ENCODE data around the gene KLHL33.
"Not testable (repeated sequence)": the region's sequence is repeated elsewhere in the genome, so short reads cannot be mapped to it uniquely, and the experiment has no call there.

KLHL33 gene

GRCh38 chr14:20454516-20455354, 18.8 kb upstream of the KLHL33 start, which contains the start of the genes APEX1 and OSGEP:
Gene APEX1 (plus strand): TSS chr14:20455226. CDS start chr14:20455646, 420 bp downstream.
Gene OSGEP (minus strand): TSS chr14:20454812. CDS start chr14:20454683, 129 bp downstream.
- FAIRE-seq, result peak; percentile 99
- peak; percentile 82 for DNase-seq (ENCODE audit: insufficient read length, low spot score)

GRCh38 chr14:20452831-20453230, 16.9 kb upstream of the KLHL33 start:
- not testable (repeated sequence) for FAIRE-seq; DNase-seq (ENCODE audit: insufficient read length, low spot score)

GRCh38 chr14:20446889-20447288, 10.9 kb upstream of the KLHL33 start:
- FAIRE-seq, result no peak

GRCh38 chr14:20443650-20444049, 7.7 kb upstream of the KLHL33 start:
- not testable (repeated sequence) for DNase-seq (ENCODE audit: insufficient read length, low spot score); FAIRE-seq

More at GRCh38 chr14:20446889-20447288, 10.9 kb upstream of the KLHL33 start:
- no peak for DNase-seq (ENCODE audit: insufficient read length, low spot score)

GRCh38 chr14:20441461-20441860, 5.5 kb upstream of the KLHL33 start:
- DNase-seq (ENCODE audit: insufficient read length, low spot score) (no peak), FAIRE-seq (no peak)

GRCh38 chr14:20440882-20441281, 4.9 kb upstream of the KLHL33 start:
- FAIRE-seq (no peak), DNase-seq (ENCODE audit: insufficient read length, low spot score) (no peak)

- no peak for FAIRE-seq
- no peak for DNase-seq (ENCODE audit: insufficient read length, low spot score)
These were observed 4.5 kb upstream of the KLHL33 start for GRCh38 chr14:20440465-20440864.

- DNase-seq (ENCODE audit: insufficient read length, low spot score) (no peak), FAIRE-seq (peak; percentile 14)
These were observed 2.7 kb upstream of the KLHL33 start for GRCh38 chr14:20438664-20439063.

GRCh38 chr14:20436363-20436755, 393 bp upstream of the KLHL33 start:
- FAIRE-seq, result no peak
- no peak for DNase-seq (ENCODE audit: insufficient read length, low spot score)

- DNase-seq (ENCODE audit: insufficient read length, low spot score), result no peak
- FAIRE-seq, result no peak
These were observed 1.0 kb downstream of the KLHL33 start for GRCh38 chr14:20434701-20435581.

GRCh38 chr14:20429801-20430669, 5.9 kb downstream of the KLHL33 start:
- DNase-seq (ENCODE audit: insufficient read length, low spot score), result no peak
- peak; percentile 23 for FAIRE-seq

- peak; percentile 21 for FAIRE-seq
- no peak for DNase-seq (ENCODE audit: insufficient read length, low spot score)
These were observed 7.2 kb downstream of the KLHL33 start for GRCh38 chr14:20428802-20429201.

GRCh38 chr14:20428010-20428365, 8.0 kb downstream of the KLHL33 start:
- DNase-seq (ENCODE audit: insufficient read length, low spot score) (no peak), FAIRE-seq (no peak)

GRCh38 chr14:20427231-20428009, 8.5 kb downstream of the KLHL33 start:
- peak; percentile 95 for FAIRE-seq
- DNase-seq (ENCODE audit: insufficient read length, low spot score), result peak; percentile 75

GRCh38 chr14:20424851-20425250, 11.1 kb downstream of the KLHL33 start:
- DNase-seq (ENCODE audit: insufficient read length, low spot score), result no peak
- FAIRE-seq, result peak; percentile 37

- FAIRE-seq (no peak), DNase-seq (ENCODE audit: insufficient read length, low spot score) (no peak)
These were observed 13.1 kb downstream of the KLHL33 start for GRCh38 chr14:20422886-20423285.

- DNase-seq (ENCODE audit: insufficient read length, low spot score) (no peak), FAIRE-seq (no peak)
These were observed 14.7 kb downstream of the KLHL33 start for GRCh38 chr14:20421267-20421666.

GRCh38 chr14:20419419-20419818, 16.5 kb downstream of the KLHL33 start:
- FAIRE-seq (no peak), DNase-seq (ENCODE audit: insufficient read length, low spot score) (no peak)

GRCh38 chr14:20418501-20418909, 17.5 kb downstream of the KLHL33 start:
- no peak for DNase-seq (ENCODE audit: insufficient read length, low spot score)
- peak; percentile 18 for FAIRE-seq

Measured in GM19239 (cell line).